Measurements from ENCODE around the gene CA11.
"Not testable (repeated sequence)": the region's sequence is repeated elsewhere in the genome, so short reads cannot be mapped to it uniquely, and the experiment has no call there.

Gene CA11

DNA sequence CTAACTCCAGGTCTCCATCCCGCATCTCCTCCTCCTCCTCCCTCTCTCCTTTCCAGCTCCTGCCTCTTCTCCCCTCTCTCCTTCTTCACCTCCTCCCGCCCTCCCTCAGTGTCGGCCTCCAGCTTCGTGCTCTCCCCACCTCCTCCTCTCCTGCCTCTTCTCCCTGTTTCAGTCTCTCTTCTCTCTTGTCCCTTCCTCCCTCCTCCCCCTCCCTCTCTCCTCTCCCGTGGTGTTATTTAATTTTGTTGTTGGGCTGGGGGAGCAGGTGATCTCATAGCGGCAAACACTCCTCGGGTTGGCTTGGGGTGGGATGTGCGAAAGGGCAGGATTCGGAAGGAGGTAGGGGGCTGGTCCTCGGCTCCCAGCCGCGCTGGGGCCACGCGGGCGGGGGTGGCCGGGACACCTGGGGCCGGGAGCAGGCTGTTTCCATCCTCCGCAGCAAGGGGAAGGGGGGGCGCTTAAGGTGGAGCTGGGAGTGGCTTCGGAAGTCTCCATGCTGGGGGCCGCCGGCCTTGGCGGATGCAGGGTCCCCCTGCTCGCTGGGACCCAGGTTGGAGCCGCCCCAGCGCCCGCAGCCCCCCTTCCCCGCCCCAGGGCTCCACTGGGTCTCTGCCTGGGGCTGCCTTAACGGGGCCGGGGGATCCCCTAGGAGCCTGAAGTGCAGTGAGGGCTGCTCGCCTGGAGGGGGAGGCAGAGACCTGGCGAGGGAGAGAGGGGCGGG is at the start of gene CA11:
CA11 (minus strand) TSS at position 187 of the 721 bp plus-strand sequence. CDS start 555 bp downstream, outside the sequence.
- DNase-seq: peak; percentile 88

DNA sequence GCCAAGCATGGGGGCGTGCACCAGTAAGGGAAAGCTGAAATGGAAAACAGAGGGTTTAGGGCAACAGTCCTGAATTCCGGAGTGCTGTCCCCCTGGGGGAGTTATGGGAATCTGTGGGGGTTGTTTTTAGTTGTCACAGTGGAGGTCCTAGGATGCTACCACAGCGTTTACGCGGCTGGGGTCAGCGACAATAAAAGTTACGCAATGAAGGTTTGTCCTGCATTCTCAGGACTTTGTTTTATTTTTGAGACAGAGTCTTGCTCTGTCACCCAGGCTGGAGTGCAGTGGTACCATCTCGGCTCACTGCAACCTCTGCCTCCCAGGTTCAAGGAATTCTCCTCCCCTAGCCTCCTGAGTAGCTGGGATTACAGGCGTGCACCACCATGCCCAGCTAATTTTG is 47.6 kb upstream of the CA11 start:
- DNase-seq: not testable (repeated sequence)

DNA sequence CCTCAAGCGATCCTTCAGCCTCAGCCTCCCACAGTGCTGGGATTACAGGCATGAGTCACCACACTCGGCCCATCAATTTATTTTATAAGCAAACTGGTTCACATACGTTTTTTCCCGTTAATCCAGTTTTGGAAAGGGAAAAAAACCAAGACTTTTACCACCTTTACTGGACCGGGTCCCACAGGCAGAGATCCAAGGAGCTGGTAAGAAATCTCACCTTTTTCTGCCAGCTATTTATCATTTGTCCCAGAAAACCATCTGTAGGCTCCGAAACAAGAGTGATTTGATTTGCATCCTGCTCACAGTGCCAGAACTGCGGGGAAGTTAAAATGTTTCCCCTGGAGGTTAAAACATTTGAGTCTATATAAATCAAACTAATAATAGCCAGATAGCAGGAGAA is 43.5 kb upstream of the CA11 start:
- DNase-seq: no peak

DNA sequence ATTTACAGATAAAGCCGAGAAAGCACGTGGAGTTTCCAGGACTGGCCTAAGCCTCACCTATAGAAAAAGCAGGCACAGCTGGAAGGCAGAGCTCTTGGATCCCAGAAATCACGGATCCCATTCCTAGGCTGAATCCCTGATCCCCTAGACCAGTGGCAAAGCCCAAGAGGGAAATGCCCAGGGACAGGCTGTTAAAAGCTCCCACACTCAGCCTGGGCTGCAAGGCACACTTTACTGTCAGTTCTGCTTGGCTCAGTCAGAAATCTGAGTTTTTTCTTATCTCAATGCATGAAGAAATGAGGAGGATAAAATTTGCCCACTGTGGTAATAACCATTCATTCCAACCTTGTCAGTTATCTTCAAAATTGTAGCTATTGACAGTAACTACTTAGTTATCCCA is 41.8 kb upstream of the CA11 start:
- no peak for DNase-seq

DNA sequence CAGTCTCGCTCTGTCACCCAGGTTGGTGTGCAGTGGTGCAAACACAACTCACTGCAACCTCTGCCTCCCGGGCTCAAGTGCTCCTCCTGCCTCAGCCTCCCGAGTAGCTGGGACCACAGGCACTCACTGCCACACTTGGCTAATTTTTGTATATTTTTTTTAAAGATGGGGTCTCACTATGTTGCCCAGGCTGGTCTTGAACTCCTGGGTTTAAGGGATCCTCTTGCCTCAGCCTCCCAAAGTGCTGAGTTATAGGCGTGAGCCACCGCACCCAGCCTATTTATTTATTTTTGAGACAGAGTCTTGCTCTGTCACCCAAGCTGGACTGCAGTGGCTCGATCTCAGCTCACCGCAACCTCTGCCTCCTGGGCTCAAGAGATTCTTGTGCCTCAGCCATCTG is 40.6 kb upstream of the CA11 start:
- DNase-seq: not testable (repeated sequence)

DNA sequence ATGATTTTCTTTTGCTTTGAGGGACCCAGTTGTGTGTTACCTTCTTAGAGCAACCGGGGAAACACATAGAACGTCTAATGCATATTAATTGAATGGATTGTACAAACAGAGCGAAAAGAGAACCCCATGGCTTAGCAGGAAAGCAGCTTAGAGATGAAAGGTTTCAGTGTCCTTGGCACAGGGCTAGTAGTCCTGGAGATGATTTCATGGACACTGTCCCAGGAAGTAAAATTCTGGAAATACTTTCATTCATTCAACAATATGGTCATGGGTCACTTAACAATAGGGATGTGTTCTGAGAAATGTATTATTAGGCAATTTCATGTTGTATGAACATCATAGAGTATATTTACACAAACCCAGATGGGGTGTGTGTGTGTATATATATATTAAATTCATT is 40.1 kb upstream of the CA11 start:
- no peak for DNase-seq

DNA sequence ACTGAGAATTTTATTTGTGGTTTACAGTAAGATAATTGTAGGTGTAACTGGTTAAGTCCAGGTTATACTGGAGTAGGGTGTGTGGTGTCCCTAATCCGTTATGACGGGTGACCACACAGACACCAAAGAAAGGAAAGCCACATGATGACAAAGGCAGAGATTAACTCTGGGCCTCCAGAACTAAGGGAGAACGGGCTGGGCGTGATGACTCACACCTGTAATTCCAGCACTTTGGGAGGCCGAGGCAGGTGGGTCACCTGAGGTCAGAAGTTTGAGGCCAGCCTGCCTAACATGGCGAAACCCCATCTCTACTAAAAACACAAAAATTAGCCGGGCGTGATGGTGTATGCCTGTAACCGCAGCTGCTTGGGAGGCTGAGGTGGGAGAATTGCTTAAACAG is 39.6 kb upstream of the CA11 start:
- no peak for DNase-seq

DNA sequence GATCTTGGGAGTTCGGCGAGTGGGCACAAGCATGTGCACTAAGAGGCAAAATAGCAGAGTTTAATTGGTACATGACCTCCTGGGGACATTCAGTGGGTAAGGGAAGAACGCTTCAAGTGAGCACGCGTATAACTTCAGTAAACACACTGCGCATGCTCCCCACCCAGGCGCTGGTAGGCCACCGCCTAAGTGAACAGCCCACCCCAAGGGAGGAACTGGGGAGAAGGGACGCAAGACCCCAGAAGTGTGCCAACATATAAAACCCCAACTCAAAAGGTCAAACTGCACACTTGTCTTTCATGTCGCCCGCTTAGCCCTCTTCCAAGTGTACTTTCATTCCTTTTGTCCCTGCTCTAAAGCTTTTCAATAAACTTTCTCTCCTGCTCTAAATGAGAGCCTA is 37.4 kb upstream of the CA11 start:
- DNase-seq: peak; percentile 55

DNA sequence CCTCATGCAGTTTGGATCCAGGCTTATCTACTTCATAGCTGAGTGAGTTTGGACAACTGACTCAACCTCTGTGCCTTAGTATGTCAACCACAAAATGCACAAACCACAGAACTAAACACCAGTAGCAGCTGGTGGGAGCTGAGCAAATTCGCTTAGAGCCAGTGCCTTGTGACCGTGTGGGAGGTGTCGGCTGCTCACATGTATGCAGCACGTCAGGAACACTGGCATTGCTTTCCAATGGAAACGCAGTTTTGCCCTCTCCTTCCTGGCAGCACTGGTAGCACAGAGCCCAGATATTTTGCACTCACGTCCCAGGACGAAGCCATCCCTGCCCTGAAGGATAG is 35.1 kb upstream of the CA11 start:
- DNase-seq: peak; percentile 32

DNA sequence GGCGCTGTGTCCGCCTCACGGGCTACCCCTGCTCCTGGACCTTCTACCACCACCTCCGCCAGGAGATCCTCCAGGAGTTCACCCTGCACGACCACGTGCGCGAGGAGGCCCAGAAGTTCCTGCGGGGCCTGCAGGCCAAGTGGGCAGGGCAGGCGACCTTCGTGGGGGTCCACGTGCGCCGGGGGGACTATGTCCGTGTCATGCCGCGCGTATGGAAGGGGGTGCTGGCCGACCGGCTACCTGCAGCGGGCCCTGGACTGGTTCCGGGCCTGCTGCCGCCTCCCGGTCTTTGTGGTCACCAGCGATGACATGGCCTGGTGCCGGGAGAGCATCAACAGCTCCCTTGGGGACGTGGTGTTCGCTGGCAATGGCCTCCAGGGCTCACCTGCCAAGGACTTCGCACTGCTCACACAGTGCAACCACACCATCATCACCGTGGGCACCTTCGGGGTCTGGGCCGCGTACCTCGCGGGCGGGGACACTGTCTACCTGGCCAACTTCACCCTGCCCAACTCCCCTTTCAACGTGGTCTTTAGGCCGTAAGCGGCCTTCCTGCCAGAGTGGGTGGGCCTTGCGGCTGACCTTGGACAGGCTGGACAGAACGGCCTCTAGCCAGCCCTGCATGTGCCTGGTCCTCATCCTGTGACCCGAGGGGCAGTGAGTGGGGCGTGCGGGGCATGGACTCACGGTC is 34.6 kb upstream of the CA11 start:
- DNase-seq: no peak

DNA sequence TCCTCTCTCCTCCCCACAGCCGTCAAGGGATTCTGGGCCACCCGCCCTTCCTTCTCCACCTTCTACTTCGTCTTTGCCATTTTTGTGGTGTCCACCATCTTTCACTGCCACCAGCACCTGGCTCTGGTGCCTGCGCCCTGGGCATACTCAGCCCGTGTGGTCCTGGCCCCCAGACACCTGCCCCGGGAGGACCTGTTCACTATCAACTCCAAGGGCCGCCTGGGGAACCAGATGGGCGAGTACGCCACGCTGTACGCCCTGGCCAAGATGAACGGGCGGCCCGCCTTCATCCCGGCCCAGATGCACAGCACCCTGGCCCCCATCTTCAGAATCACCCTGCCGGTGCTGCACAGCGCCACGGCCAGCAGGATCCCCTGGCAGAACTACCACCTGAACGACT is 34.0 kb upstream of the CA11 start:
- not testable (repeated sequence) for DNase-seq

DNA sequence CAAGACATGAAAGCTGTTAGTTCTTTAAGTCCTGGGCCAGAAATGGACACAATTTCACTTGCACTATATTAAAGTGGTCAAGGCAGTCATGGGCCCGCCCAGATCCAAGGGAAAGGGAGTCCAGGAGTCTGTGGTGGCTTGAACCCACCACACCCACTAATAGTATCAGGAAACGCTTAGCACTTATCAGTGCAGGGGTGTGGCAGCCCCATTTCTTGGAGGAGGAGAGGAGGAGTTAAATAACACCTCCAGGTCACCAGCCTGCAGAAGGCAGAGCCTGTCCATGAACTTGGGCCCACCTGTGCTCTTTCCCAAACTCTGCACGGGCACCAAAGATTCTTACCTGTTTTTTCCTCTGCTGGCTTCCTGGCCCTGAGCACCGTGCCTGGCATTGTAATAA is 32.2 kb upstream of the CA11 start:
- DNase-seq: no peak

DNA sequence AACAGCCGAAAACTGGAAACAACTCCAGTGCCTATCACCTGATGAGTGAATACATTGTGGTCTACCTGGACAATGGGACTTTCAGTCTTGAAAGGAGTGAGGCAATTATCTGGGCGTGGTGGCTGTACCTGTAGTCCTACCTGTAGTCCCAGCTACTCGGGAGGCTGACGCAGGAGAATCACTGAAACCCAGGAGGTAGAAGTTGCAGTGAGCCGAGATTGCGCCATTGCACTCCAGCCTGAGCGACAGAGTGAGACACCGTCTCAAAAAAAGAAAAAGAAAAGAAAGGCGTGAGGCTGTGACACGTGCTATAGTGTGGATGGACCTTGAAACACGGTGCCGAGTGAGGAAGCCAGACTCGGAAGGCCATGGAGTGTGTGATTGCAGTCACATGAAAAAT is 30.9 kb upstream of the CA11 start:
- DNase-seq: no peak

DNA sequence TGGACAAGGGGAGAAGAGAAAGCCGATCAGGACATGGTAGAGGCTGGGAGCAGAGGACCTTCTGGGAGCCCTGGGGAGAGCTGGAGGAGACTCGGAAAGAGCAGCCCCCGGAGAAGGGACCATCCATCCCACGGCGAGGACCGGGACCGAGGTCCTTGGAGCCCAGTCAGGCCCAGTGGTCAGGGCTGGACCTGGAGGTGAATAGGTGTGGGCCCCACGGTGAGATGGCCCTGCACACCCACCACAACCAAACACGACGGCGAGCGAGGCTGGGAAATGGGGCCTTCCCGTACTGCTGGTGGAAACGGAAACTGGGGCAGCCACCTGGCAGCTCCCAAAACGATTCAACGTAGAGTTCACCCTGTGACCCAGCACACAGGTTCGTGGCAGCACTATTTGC is 30.5 kb upstream of the CA11 start:
- no peak for DNase-seq

DNA sequence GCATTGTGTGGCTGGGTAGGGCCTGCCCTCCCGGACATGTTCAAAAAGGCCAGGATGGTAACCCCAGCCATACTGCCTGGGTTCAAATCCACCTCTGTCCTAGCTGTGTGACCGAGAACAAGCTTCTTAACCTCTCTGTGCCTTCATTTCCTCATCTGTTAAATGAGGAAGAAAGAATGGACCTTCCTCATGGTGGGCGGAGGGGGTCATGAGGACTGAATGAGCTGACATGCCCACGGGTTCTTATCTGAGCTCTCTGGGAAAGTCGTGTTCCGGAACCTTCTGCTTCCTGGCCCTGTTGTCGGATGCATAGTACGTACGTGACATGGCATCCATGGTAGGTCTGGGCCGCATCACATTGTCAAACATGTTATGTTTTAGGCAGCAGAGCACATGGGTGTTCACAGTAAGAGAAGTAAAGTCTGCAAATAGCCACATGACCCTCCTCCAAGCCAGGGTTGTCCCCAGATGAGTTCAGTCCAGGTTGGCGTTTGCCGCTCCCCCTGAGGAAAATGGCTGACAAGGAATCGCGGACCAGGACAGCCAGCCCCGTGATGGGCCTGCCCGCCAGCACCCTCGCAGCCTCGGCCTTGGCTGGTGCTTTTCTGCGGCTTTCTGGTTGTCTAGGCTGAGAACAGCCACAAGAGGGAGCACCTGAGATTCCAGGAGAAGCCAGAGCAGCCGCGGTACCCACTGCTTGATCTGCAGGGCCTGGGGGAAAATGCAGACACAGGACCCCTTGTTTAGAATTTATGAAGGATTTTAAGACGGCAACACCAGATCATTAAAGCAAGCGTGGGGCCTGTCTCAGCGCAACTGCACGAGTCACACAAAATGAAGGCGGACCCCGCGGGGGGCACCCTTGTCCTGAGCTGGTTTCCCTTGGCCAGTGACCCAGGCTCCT is 29.2 kb upstream of the CA11 start:
- peak; percentile 87 for DNase-seq

DNA sequence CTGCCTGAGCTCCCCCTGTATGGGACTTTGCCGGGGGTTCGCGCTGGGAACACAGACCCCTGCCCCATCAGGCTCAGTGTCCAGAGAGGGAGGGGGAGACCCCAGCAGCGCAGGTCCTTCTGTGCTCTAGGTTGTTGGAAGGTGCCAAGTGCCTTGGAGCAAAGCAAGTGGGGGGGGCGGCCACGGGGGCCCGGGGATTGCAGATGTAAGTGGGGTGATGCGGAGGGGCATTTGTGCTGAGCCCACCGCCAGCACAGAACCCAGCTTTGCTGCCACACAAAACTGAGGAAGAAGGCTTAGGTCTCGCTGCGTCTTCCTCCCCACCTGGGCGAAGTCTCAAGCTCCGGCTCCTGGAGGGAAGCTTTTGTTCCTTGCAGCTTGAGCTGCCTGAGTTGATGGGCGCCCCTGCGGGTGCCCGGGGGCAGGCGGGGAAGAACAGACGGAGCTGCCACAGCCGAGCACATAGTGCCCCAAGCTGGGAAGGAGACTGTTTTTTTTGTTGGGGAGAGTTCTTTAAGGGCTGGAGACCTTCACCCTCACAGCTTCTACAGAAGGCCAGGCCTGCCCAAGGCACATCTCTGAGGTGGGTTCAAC is 28.3 kb upstream of the CA11 start:
- DNase-seq: no peak

DNA sequence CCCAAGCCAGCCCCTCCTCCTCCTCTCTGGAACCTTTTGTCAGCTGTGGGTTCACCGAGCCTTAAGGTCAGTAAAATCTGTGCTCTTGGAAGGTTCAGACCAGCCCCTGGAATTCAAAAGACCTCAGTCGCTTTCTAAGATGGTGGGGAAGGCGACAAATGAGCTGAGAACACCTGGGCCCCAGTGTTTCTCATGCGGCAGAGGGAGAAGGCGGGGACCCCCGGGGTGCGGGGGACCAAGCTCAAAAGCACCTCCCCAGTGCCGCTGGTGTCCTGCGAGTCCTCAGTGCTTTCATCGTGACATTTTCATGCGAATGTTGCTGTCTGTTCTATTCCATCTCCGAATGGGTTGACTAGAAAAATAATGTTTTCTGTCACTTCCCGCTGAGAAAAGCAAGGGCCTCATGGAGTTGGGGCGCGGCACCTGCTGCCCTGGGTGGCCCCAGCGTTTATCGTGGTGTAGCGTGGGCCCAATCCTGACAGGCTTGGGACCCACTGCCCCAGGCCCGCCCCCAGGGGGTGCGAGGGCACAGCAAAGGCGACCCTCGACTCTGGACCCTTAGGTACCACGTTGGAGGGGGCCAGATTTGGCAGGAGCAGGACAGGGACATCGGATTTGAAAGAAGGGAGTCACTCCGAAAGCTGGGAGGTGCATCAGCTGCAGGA is 27.6 kb upstream of the CA11 start:
- no peak for DNase-seq

DNA sequence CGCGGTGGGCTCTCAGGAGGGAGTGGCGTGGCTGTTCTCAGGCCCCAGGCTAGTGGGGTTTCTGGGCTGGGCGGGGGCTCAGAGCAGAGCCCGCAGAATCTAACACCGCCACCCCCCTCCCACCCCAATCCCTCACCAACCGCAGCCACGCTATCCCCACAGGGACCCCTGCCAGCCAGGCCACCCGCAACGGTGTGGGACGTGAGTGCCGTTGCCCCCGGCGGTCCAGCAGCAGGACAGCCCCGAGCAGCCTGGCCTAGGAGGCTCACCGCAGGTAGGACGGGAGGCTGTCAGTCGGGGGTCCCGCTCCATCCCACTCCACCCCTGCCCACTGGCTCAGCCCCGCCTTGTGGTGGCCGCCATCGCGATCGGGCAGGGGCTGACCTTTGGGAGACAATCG is 27.0 kb upstream of the CA11 start, which contains the start of gene NTN5:
NTN5 (minus strand) TSS at position 24 of the 400 bp plus-strand sequence. CDS start 2,031 bp downstream, outside the sequence.
- no peak for DNase-seq

DNA sequence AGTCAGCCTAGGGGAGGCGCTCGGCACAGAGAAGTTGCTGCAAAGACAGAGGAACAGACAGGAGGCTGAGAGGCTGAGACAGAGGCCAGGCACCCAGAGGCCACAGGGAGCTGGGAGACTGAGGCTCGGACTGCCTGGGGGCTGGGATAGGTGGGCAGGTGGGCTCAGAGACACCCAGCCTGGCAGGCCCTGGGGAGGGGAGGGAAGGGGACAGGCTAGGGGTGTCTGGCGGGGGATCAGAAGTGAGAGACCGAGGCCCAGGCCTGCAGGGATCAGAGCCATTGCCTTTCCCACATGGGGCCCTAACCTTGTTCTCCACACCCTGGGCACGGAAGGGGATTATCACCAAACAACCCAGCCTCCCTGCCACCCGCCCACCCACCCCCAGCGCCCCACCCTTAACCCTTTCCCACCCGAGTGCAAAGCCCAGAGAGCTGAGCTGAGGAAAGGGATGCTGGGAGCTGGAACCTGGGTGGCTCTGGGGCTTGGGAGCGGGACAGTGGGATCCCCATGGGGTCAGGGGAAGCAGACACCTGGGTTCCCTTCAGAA is 25.5 kb upstream of the CA11 start:
- DNase-seq: no peak

DNA sequence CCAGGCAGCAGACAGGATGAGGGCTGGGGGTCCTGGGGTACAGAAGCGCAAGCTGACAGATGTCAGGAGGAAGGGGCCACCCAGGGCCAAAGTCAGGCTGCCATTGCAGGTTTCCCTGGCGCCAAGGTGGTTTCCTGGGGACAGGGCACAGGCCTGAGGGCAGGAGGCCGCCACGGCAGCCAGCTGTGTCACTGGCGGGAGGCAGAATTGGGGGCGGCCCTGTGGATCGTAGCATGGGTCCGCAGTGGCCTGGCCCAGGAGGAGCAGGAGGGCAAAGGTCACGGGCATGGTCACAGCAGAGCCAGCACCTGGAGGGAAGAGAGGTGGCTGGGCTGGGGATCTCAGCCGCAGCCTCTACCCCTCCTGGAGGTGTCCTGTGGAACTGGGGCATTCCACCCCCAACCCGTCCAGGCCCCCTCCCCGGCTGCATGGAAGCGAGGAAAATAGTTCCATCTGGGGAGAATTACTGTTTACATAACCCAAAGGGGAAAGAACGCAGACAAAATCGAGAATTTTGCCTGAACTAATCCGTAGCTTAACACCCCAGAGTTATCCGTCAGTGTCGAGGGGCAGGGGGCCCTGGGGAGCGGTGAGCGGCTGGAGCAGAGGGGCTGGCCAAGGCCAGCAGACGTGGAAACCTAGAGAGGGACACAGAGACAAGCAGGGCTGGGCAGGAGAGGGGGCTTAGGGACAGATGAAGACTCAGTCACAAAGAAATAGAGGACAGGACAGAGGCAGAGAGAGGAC is 24.9 kb upstream of the CA11 start:
- no peak for DNase-seq

DNA sequence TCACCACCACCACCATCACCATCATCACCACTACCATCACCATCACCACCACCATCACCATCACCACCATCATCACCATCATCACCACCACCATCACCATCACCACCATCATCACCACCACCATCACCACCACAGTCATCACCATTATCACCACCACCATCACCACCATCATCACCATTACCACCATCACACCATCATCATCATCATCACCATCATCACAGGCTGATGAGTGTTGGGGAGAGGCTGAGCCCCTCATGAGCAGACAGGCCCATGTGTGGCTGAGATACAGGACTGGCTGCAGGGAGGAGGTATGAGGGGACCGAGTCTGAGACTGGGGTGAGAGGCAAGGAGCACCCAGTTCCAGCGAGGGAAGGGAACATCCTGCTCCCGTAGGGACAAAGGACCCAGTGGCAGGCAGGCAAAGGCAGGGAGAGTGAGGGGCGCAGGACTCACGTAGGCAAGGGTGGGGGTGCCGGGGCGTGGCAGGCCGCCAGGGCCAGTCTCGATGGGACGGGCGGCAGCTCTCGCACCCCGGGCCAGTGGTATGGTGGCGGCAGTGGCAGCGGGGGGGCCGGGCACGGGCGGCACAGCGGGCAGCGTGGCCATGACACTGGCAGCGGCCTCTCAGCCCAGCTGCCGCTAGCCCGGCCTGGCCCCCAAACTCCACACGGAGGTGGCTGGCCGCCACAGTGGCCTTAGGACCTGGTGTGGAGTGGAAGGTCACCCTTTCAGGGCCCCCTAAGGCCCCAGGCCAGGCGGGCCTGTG is 24.1 kb upstream of the CA11 start:
- no peak for DNase-seq

All from EL (cell line).